ENCODE measurements around the gene OR51L1. TPM values are rescaled to one million over a fixed set of nuclear protein-coding genes. Genes with fewer than 3 reads are reported as not detected.

The OR51L1 gene
- total and polyA plus RNA-seq, 12 donors = not detected

GRCh38 chr11:5037926-5038325, 43.3 kb downstream of the OR51L1 start:
- no peak overlapping the region for H3K4me3 ChIP-seq
- H3K27me3 ChIP-seq = no peaks in the 10 kb centered on the region
- H3K4me1 ChIP-seq = no peaks in the 10 kb centered on the region
- no peak overlapping the region for H3K27ac ChIP-seq
- no peak for DNase-seq
- 41 to 67% methylated on average over 2 of the region's 2 CpGs for WGBS, 2 donors
- ATAC-seq = no peak
- no peaks in the 10 kb centered on the region for H3K9me3 ChIP-seq
- intact Hi-C loops (cut with DNase I) = no loop called here
- H3K36me3 ChIP-seq = no peaks in the 10 kb centered on the region
- no peak for TF ChIP-seq CTCF (IDR thresholded peaks at IDR 0.05)

DNA sequence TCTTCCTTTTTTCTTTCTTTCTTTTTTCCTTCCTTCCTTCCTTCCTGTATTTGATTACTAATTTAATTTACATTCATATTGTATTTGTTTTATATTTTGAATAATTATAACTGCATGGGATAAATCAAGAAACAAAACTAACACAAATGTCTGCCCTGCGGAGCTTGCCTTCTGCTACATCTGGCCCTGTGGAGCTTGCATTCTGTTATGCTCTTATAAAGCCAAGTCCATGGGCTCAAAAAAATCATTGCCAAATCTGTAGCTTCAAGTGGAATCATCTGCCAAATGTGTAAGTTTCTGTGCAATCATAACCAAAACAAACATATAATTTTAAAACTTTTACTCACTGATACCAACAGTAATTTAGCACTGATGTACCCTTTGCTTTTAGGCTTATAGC, 43.7 kb downstream of the OR51L1 start:
- H3K9me3 ChIP-seq = no peaks in the 10 kb centered on the region
- H3K27me3 ChIP-seq = no peaks in the 10 kb centered on the region
- no peaks in the 10 kb centered on the region for H3K4me1 ChIP-seq
- no peak for ATAC-seq
- no peaks in the 10 kb centered on the region for H3K36me3 ChIP-seq
- intact Hi-C loops (cut with DNase I) = no loop called here
- no peak for TF ChIP-seq CTCF (IDR thresholded peaks at IDR 0.05)
- DNase-seq = no peak
- 94 to 95% methylated on average over 1 of the region's 1 CpG for WGBS, 2 donors
- no peak overlapping the region for H3K27ac ChIP-seq
- H3K4me3 ChIP-seq = no peak overlapping the region

GRCh38 chr11:5040876-5041275, 46.2 kb downstream of the OR51L1 start:
- no peak for TF ChIP-seq CTCF (IDR thresholded peaks at IDR 0.05)
- Histone ChIP-seq H3K9me3 (no peaks in the 10 kb centered on the region), H3K4me3 (no peak overlapping the region), H3K36me3 (no peaks in the 10 kb centered on the region), H3K27me3 (no peaks in the 10 kb centered on the region), H3K4me1 (no peaks in the 10 kb centered on the region), H3K27ac (no peak overlapping the region)
- DNase-seq (no peak), ATAC-seq (no peak)
- 53 to 73% methylated on average over 4 of the region's 4 CpGs for WGBS, 2 donors
- intact Hi-C loops (cut with DNase I) = no loop called here

DNA sequence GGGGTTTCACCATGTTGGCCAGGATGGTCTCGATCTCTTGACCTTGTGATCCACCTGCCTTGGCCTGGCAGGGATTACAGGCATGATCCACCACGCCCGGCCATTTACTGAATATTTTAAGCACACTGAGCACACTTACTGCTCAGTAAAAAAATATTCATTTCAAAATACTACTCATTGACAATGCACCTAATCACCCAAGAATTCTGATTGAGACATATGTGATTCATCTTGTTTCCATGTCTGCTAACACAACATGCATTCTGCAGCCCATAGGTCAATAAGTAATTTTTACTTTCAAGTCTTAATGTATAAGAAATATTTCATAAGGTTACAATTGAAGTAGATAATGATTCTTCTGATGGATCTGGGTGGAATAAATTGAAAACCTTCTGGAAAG, 47.4 kb downstream of the OR51L1 start:
- Histone ChIP-seq H3K4me3 (no peak overlapping the region), H3K36me3 (no peaks in the 10 kb centered on the region), H3K4me1 (no peaks in the 10 kb centered on the region), H3K27me3 (no peaks in the 10 kb centered on the region), H3K9me3 (no peaks in the 10 kb centered on the region), H3K27ac (no peak overlapping the region)
- no peak for TF ChIP-seq CTCF (IDR thresholded peaks at IDR 0.05)
- DNase-seq (no peak), ATAC-seq (no peak)
- intact Hi-C loops (cut with DNase I) = no loop called here
- 41 to 83% methylated on average over 3 of the region's 3 CpGs for WGBS, 2 donors

DNA sequence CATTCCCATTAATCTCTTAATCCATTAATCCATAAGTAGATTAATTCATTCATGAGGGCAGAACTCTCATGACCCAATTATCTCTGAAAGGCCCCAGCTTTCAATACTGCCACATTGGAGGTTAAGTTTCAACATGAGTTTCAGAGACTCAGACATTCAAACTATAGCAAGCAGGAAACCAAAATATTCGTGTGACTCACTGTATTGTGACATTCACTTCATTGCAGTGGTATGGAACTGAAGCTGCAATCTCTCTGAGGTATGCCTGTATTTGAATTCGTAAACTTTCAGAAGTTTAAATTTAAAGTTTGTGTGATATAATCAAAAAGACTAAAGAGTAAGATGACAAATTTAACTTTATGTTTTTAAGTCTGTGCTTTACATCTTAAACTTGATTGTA, 48.7 kb downstream of the OR51L1 start:
- H3K4me1 ChIP-seq = no peaks in the 10 kb centered on the region
- TF ChIP-seq CTCF (IDR thresholded peaks at IDR 0.05) = no peak
- 52 to 76% methylated on average over 2 of the region's 2 CpGs for WGBS, 2 donors
- H3K36me3 ChIP-seq = no peaks in the 10 kb centered on the region
- no peak overlapping the region for H3K4me3 ChIP-seq
- no peaks in the 10 kb centered on the region for H3K9me3 ChIP-seq
- no peaks in the 10 kb centered on the region for H3K27me3 ChIP-seq
- intact Hi-C loops (cut with DNase I) = no loop called here
- H3K27ac ChIP-seq = no peak overlapping the region
- DNase-seq (no peak), ATAC-seq (no peak)

Measured in heart right ventricle (tissue), 16 donors.